ENCODE data around the gene GFRA4.

The GFRA4 gene

DNA sequence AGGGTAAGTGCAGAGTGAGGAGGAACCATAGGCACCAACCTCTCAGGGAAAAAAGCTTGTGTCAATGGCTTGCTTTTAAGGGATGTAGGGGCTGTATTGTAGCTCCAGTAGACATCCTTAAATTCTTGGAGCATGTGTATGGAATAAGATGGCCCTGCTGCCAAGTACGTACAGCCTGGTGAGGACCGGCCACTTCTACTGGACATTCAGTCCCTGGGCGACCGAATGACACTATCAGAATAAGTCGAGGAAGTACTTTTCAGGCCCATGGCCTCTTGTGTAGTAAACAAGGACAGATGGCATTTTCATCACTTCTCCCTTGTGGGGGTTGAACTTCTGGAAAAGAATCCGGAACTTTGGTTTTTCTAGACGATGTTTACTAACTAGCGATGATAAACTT is 32.8 kb downstream of the GFRA4 start:
- Histone ChIP-seq H4K91ac (ENCODE audit: low read depth, low read length) (no peak overlapping the region), H2BK120ac (ENCODE audit: insufficient read depth, low read length, poor library complexity) (no peak overlapping the region), H3K9me3 (ENCODE audit: insufficient read depth, low read depth, low read length) (no peaks in the 10 kb centered on the region), H3K23ac (ENCODE audit: low read length) (no peak overlapping the region), H3K4me3 (ENCODE audit: low read depth, low read length) (no peak overlapping the region), H3K27ac (ENCODE audit: low read depth, low read length) (no peak overlapping the region), H2AFZ (ENCODE audit: insufficient read depth, low read length, poor library complexity) (no peak overlapping the region), H3K27me3 (ENCODE audit: insufficient read depth, low read length) (no peaks in the 10 kb centered on the region), H3K79me1 (ENCODE audit: low read length) (no peaks in the 10 kb centered on the region), H3K79me2 (ENCODE audit: control insufficient read depth, insufficient read depth, low read length, poor library complexity) (no peaks in the 10 kb centered on the region), H3K4me2 (ENCODE audit: low read length) (no peak overlapping the region), H3K4ac (ENCODE audit: low read depth, low read length) (no peak overlapping the region), H3K9ac (ENCODE audit: low read length) (no peak overlapping the region), H3K14ac (ENCODE audit: low read length) (no peak overlapping the region), H2AK5ac (ENCODE audit: low read length) (no peak overlapping the region), H3K36me3 (ENCODE audit: control insufficient read depth in 1 of 2, insufficient read depth in 2 of 2, low read length in 2 of 2) (peaks cover 0 to 2% of the 10 kb centered on the region in 2 experiments), H3K18ac (ENCODE audit: low read length) (no peak overlapping the region), H4K8ac (ENCODE audit: low read depth, low read length) (no peak overlapping the region), H4K12ac (ENCODE audit: low read depth, low read length) (no peak overlapping the region), H2BK12ac (ENCODE audit: low read length) (no peak overlapping the region), H2BK5ac (ENCODE audit: low read depth, low read length, poor library complexity) (no peak overlapping the region), H3K4me1 (ENCODE audit: control insufficient read depth in 1 of 2, insufficient read depth in 2 of 2, low read length in 2 of 2) (no peaks in the 10 kb centered on the region)
- WGBS (ENCODE audit: extremely low coverage, insufficient coverage, insufficient read length) = no CpG with 5 or more reads among the region's 8 CpGs
- DNase-seq = no peak

DNA sequence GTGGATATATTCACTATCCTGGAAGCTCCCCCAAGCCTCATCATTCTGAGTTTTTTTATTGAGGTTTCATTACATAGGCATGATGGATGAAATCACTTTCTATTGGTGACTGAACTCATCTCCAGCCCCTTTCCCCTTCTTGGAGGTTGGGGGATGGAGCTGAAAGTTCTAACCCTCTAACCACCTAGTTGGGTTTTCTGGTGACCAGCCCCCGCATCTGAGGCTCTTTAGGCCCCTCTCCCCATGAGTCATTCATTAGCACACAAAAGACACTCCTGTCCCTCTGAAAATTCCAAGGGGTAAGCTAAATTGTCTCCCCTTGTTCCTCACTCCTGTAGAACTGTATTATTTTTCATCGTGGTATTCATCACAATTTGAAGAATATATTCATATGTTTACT is 33.3 kb downstream of the GFRA4 start:
- no peak for DNase-seq
- Histone ChIP-seq H3K18ac (ENCODE audit: low read length) (no peak overlapping the region), H3K9ac (ENCODE audit: low read length) (no peak overlapping the region), H4K91ac (ENCODE audit: low read depth, low read length) (no peak overlapping the region), H2BK120ac (ENCODE audit: insufficient read depth, low read length, poor library complexity) (no peak overlapping the region), H3K79me1 (ENCODE audit: low read length) (no peaks in the 10 kb centered on the region), H4K12ac (ENCODE audit: low read depth, low read length) (no peak overlapping the region), H3K27me3 (ENCODE audit: insufficient read depth, low read length) (no peaks in the 10 kb centered on the region), H3K4ac (ENCODE audit: low read depth, low read length) (no peak overlapping the region), H3K27ac (ENCODE audit: low read depth, low read length) (no peak overlapping the region), H3K23ac (ENCODE audit: low read length) (no peak overlapping the region), H3K14ac (ENCODE audit: low read length) (no peak overlapping the region), H3K79me2 (ENCODE audit: control insufficient read depth, insufficient read depth, low read length, poor library complexity) (no peaks in the 10 kb centered on the region), H4K8ac (ENCODE audit: low read depth, low read length) (no peak overlapping the region), H2BK5ac (ENCODE audit: low read depth, low read length, poor library complexity) (no peak overlapping the region), H3K4me3 (ENCODE audit: low read depth, low read length) (no peak overlapping the region), H3K4me1 (ENCODE audit: control insufficient read depth in 1 of 2, insufficient read depth in 2 of 2, low read length in 2 of 2) (no peaks in the 10 kb centered on the region), H3K36me3 (ENCODE audit: control insufficient read depth in 1 of 2, insufficient read depth in 2 of 2, low read length in 2 of 2) (peaks cover 0 to 2% of the 10 kb centered on the region in 2 experiments), H3K4me2 (ENCODE audit: low read length) (no peak overlapping the region), H2AK5ac (ENCODE audit: low read length) (no peak overlapping the region), H2AFZ (ENCODE audit: insufficient read depth, low read length, poor library complexity) (no peak overlapping the region), H3K9me3 (ENCODE audit: insufficient read depth, low read depth, low read length) (no peaks in the 10 kb centered on the region), H2BK12ac (ENCODE audit: low read length) (no peak overlapping the region)
- no CpG with 5 or more reads among the region's 2 CpGs for WGBS (ENCODE audit: extremely low coverage, insufficient coverage, insufficient read length)

DNA sequence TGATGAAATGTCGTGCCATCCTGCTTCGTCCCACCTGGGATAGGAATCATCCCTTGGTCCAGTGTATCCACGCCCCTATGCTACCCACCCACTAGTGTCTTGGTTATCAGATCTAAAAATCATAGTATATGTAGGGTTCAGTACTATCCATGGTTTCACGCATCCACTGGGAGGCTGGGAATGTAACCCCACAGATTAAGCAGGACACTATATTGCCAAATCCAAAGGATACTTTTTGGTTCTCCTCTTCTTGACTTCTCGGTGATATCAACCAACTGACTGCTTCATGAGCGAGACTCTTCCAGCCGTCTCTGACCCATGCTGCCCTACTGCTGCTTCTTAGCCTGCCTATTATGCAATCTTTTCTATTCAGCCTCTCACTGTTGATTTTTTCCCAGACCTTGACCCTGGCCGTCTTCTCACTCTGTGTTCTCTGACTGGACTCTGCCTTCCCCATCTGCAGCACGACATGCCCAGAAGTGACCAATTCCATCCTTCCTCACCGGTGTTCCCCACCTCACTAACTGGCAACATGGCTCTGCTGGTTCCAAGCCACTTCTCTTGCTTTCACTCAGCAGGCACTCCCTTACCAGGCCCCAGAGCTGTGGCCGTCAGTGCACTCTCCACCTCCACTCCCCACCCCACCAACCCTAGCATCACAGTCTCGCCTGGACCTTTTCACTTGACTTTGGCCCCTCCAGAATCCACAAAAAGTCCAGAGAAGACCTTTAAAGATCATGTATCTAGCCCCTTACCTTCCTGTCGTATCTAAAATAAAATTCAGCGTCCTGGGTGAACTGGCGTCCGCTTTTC is 34.5 kb downstream of the GFRA4 start:
- no peak overlapping the region for H2AFZ ChIP-seq (ENCODE audit: insufficient read depth, low read length, poor library complexity)
- no peak overlapping the region for H4K12ac ChIP-seq (ENCODE audit: low read depth, low read length)
- H3K4me1 ChIP-seq (ENCODE audit: control insufficient read depth in 1 of 2, insufficient read depth in 2 of 2, low read length in 2 of 2) = no peaks in the 10 kb centered on the region
- no peak overlapping the region for H2BK120ac ChIP-seq (ENCODE audit: insufficient read depth, low read length, poor library complexity)
- WGBS (ENCODE audit: extremely low coverage, insufficient coverage, insufficient read length) = no CpG with 5 or more reads among the region's 16 CpGs
- H2BK5ac ChIP-seq (ENCODE audit: low read depth, low read length, poor library complexity) = no peak overlapping the region
- no peak overlapping the region for H3K23ac ChIP-seq (ENCODE audit: low read length)
- no peak overlapping the region for H4K8ac ChIP-seq (ENCODE audit: low read depth, low read length)
- DNase-seq = no peak
- H3K4me2 ChIP-seq (ENCODE audit: low read length) = no peak overlapping the region
- no peak overlapping the region for H4K91ac ChIP-seq (ENCODE audit: low read depth, low read length)
- H3K14ac ChIP-seq (ENCODE audit: low read length) = no peak overlapping the region
- H3K9ac ChIP-seq (ENCODE audit: low read length) = no peak overlapping the region
- H3K27me3 ChIP-seq (ENCODE audit: insufficient read depth, low read length) = no peaks in the 10 kb centered on the region
- H3K36me3 ChIP-seq (ENCODE audit: control insufficient read depth in 1 of 2, insufficient read depth in 2 of 2, low read length in 2 of 2) = no peaks in the 10 kb centered on the region
- no peak overlapping the region for H3K27ac ChIP-seq (ENCODE audit: low read depth, low read length)
- no peaks in the 10 kb centered on the region for H3K9me3 ChIP-seq (ENCODE audit: insufficient read depth, low read depth, low read length)
- no peaks in the 10 kb centered on the region for H3K79me2 ChIP-seq (ENCODE audit: control insufficient read depth, insufficient read depth, low read length, poor library complexity)
- H3K18ac ChIP-seq (ENCODE audit: low read length) = no peak overlapping the region
- no peaks in the 10 kb centered on the region for H3K79me1 ChIP-seq (ENCODE audit: low read length)
- no peak overlapping the region for H2BK12ac ChIP-seq (ENCODE audit: low read length)
- peak overlapping the region; percentile 28 for H3K4me3 ChIP-seq (ENCODE audit: low read depth, low read length)
- no peak overlapping the region for H2AK5ac ChIP-seq (ENCODE audit: low read length)
- H3K4ac ChIP-seq (ENCODE audit: low read depth, low read length) = no peak overlapping the region

DNA sequence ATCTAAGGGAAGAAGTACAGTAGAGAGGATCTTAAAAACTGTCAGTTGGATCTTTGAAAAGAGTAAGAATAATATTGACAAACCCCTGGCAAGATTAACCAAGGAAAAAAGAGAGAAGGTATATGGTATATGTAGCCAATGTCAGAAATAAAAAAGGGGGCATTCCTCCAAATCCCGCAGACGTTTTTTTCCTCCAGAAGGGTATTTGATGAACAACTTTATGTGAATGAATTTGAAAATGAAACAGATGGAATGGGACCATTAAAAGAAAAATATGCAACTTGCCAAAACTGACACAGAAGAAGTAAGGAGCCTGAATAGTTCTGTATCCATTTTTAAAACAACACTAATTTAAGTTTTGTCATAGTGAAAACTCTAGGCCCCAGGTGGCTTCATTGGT is 35.7 kb downstream of the GFRA4 start:
- Histone ChIP-seq H3K27me3 (ENCODE audit: insufficient read depth, low read length) (no peaks in the 10 kb centered on the region), H2BK12ac (ENCODE audit: low read length) (no peak overlapping the region), H4K8ac (ENCODE audit: low read depth, low read length) (no peak overlapping the region), H3K23ac (ENCODE audit: low read length) (no peak overlapping the region), H3K4ac (ENCODE audit: low read depth, low read length) (no peak overlapping the region), H4K12ac (ENCODE audit: low read depth, low read length) (no peak overlapping the region), H3K4me2 (ENCODE audit: low read length) (no peak overlapping the region), H3K14ac (ENCODE audit: low read length) (no peak overlapping the region), H3K4me3 (ENCODE audit: low read depth, low read length) (no peak overlapping the region), H2AFZ (ENCODE audit: insufficient read depth, low read length, poor library complexity) (no peak overlapping the region), H2BK120ac (ENCODE audit: insufficient read depth, low read length, poor library complexity) (no peak overlapping the region), H3K27ac (ENCODE audit: low read depth, low read length) (no peak overlapping the region), H2BK5ac (ENCODE audit: low read depth, low read length, poor library complexity) (no peak overlapping the region), H3K36me3 (ENCODE audit: control insufficient read depth in 1 of 2, insufficient read depth in 2 of 2, low read length in 2 of 2) (no peaks in the 10 kb centered on the region), H3K79me1 (ENCODE audit: low read length) (no peaks in the 10 kb centered on the region), H3K18ac (ENCODE audit: low read length) (no peak overlapping the region), H3K4me1 (ENCODE audit: control insufficient read depth in 1 of 2, insufficient read depth in 2 of 2, low read length in 2 of 2) (no peaks in the 10 kb centered on the region), H2AK5ac (ENCODE audit: low read length) (no peak overlapping the region), H4K91ac (ENCODE audit: low read depth, low read length) (no peak overlapping the region), H3K79me2 (ENCODE audit: control insufficient read depth, insufficient read depth, low read length, poor library complexity) (no peaks in the 10 kb centered on the region), H3K9me3 (ENCODE audit: insufficient read depth, low read depth, low read length) (no peaks in the 10 kb centered on the region), H3K9ac (ENCODE audit: low read length) (no peak overlapping the region)
- DNase-seq = no peak
- no CpG with 5 or more reads among the region's 2 CpGs for whole genome bisulfite sequencing (ENCODE audit: extremely low coverage, insufficient coverage, insufficient read length)
